ENCODE measurements around the gene THRB.

THRB gene

DNA sequence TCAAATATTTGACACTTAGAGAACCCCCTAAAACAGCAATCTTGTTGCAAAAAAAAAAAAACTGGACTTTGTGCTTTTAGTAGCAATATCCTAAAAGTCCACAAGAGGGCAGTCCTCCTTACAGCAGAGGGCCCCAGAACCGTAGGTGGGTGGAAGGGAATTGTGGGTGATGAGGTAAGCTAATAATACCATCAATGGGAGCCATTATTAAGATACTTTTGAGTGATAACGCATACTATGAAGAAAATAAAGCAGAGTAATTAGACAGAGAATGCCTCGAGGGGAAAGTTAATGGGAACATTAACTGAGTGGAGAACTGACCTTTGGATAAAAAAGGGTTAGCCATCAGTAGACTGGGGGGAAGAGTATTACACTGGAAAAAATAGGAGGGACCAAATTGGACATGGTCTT lies 229.9 kb downstream of the THRB start:
- no peak for DNase-seq (ENCODE audit: low read depth)

DNA sequence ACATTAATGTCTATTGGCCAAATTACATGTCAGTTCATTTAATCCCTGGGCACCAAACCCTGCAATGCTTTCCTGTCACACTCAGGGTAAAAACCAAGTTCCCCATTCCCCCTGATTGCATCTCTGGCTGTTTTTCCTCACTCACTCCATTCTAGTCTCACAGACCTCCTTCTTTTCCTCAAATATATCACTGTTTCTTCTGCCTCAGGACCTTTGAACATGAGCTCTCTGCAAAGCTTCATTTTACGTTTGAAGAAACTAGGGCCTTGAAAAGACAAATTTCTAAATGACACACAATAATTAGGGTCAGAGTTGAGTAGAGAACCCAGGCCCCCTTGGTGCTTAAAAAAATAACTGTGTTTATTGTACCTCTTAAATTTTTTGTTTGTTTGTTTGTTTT lies 230.6 kb downstream of the THRB start:
- no peak for DNase-seq (ENCODE audit: low read depth)

DNA sequence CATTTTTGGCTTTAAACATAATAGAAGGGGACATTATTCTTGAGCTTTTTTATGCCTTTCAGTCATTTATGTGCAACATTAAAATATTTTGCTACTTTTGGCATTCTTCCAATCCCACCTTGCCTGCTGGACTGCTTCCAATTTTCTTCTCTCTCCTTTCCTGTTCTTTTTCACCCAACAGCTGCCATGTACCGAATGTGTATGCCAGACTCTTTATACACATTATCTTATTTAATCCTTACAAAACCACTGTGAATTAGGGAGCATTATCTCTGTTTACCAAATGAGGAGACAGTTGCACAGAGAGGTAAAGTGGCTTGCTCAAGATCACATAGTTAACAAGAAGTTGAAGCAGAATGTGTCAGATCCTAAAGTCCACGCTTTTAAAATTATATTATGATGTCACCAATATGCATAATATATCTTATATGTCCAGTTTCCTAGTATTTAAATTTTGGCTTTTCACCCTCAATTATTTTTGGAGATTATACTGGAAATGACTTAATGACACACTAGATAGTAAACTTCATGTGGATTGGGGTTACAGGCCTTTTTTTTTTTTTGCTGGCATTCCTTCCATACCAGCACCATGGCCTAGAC lies 231.5 kb downstream of the THRB start:
- no peak for DNase-seq (ENCODE audit: low read depth)

DNA sequence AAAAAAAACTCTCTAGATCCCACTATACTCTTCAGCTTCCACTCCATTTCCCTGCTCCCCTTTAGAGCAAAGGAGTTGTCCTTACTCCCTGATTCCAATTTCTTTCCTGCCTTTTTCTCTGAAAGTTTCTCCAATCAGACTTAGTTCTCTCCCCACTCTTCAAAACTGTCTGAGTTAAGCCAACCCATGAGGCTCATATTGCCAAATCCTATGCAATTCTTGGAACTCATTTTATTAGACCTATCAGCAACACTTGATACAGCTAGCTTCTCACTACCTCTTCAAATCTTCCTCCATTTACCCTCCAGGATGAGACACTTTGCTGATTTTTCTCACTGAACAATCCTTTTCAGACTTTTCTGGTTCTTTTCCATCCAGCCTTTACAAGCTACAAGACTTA lies 233.1 kb downstream of the THRB start:
- no peak for DNase-seq (ENCODE audit: low read depth)

DNA sequence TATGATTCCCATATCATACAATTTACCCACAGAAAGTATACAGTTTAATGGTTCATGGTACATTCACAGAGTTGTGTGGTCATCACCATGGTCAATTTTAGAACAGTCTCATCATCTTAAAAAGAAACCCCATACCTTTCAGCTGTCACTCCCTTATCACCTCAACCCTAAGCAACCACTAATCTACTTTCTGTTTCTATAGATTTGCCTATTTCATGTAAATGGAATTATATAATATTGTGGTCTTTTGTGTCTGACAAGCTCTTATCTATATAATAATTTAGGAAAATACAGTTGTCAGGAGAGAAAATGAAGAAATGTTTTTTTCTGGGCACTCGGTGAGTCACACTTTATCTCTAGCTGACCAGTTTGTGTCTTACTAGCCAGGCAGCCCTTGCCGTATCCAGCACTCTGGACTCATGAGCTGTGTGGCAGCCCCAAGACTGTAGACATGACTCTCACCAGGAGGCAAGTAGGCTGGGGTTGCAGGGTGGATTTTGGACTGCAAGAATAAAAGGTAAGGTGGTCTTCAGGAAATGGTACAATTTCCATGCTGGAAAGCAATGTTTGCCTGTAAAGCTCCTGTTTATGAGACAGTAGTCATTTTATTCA lies 234.6 kb downstream of the THRB start:
- no peak for DNase-seq (ENCODE audit: low read depth)

DNA sequence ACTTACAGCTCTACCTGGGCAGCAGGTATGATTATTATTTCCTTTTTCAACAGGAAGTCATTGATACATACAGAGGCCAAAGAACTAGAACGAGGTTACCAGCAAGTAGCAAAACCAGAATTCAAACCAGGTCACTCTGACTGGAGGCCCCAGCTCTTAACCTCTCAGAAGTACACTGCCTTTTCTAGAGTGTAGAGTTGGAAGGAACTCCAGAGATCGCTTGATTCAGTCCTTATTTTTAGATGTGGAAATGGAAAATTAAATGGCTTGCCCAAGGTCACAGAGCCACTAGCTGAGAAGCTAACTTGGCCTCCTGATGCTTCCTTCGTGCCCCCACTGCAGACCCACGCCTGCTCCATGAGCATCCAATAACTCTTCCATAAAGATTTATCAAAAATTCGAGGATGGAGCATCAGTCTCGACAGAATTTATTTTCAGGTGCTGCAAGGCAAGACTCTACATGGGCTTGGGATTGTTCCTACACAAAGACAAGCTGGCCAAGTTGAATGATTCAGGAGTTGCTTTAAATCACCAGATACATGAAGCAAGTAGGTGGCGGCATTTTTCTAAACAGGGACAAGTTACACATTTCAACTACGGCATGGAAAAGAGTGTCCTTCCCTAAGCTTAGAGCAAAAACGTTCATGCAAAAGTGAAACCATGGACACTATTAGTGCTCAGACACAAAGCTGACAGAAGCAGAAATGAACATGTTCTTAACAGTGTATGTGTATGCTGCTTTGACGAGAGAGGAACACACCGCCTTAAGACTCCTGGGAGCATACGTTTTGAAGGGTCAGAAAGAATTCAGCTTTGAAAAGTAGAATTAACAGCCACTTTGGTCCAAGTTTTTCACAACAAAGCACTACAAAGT lies 235.7 kb downstream of the THRB start:
- no peak for DNase-seq (ENCODE audit: low read depth)

DNA sequence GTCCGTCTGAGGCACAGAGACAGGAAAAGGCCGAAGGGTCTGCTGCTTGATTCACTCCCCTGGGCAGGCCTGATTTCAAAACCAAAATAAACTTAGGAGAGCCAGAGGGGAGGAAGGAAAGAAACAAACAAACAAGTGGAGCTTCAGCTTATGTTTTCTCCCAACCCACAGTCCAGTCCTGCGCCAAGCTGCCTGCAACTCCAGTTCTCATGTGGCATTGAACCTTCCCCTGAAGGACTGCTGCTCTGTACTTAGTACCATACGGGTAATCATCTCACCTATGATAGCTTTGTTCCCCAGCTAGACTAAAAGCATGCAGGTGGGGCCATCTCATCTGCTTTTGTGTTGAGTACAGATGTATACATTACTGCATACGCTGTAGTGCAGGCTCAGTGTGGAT lies 236.4 kb downstream of the THRB start:
- no peak for DNase-seq (ENCODE audit: low read depth)

DNA sequence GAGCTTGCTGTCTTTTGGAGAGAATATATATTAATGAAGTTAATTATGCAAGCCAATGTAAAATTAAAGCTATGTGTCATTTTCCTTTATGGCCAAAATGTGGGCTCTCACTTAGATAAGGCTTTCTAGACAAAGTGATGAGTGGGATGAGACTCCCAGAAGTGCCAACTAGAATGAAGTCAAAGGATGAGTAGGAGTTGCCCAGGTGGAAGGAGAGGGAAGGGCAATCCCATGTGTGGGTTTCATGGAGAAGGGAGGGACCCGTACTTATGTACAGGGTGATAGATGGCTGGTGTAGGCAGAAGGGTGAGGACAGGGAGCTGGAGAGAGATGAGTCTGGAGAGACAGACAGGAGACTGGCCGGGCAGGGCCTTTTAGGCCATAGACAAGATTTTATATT lies 239.2 kb downstream of the THRB start:
- DNase-seq (ENCODE audit: low read depth), result no peak

DNA sequence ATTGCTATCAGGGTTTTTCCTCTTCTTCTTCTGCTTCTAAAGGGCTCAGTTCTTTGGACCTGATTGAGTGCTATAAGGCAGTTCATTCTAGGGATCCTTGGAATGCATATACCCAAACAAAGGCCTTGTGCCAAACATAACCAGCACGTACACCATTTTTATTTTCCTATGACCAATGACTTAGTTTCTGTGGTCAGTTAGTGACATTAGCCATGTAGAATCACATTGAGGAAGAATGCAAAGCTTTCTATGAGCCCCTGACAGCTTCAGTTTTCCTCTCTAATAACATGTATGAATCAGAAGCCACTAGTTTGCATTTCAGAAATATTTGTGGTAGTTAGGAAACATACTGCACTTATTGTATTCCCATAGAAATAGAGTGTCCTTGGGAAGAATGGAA lies 240.0 kb downstream of the THRB start:
- peak; percentile 93 for DNase-seq (ENCODE audit: low read depth)

DNA sequence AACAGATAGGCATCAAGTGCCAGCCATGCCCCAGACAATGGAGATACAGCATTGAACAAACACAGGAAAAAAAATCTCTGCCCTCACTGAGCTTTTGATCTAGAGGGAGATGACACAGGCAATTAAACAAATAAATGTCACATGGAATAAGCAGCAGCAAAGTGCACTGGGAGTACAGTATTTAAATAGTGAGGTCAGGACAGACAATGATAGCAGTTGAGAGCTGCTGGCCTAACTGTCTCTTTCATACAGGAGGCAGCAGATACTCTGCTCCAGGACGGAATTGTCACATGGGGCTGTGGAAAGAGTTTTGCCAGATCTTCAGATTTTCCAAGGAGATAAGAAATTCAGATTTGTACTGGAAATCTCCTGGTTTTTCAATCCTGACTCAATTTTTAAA lies 241.3 kb downstream of the THRB start:
- no peak for DNase-seq (ENCODE audit: low read depth)

DNA sequence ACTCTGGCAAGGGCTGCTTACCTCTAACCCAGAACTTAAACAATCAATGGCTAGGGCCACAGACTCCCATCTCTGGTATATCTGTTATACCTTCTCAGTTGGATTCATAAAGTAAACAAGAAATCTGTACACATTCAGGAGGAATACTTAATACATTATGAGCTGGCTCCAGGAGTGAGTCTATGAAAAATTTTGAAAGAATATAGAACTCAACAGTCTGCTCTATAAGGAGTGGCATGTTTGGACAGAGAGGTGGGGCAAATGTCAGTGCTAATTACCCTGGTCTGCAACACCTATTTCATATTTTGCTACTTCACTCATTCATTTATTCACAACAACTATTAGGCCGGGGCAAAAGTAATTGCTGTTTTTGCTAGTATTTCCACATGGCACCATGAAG lies 245.1 kb downstream of the THRB start:
- no peak for DNase-seq (ENCODE audit: low read depth)

DNA sequence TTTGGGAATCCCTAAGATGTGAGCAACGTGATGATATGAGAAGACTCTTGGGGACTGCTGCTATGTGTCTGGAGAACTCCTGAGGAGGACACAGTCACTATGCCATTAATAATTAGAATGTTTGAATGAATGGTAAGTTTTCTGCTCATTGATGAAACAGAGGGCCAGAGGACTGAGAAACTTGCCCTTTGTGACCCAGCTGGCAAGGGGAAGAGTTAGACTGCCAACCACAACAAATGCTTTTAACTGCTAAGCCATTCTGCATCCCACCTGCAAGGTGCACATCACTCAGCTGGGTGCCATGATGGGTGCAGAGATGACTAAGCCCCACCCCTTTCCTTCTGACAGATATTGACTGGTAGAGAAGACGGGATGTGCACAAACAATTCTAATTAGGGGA lies 249.6 kb downstream of the THRB start:
- DNase-seq (ENCODE audit: low read depth), result no peak

DNA sequence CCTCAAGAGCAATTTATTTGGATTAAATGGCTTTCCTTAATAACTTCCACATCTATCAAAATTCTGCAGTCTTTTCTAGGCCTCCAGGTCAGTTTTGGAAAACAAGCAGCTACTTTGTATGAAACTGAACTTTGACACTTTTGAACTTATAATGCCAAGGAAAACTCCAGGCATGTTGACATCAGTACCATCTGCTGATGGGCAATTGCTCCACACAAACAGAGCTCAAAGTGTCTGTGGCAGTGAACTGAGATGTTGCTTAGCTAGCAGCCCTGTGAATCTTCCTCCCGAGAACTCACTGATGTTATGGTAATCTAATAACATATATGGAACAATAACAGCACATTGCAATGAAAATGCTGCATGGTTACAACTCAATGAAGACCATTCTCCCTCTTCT lies 250.2 kb downstream of the THRB start:
- no peak for DNase-seq (ENCODE audit: low read depth)

DNA sequence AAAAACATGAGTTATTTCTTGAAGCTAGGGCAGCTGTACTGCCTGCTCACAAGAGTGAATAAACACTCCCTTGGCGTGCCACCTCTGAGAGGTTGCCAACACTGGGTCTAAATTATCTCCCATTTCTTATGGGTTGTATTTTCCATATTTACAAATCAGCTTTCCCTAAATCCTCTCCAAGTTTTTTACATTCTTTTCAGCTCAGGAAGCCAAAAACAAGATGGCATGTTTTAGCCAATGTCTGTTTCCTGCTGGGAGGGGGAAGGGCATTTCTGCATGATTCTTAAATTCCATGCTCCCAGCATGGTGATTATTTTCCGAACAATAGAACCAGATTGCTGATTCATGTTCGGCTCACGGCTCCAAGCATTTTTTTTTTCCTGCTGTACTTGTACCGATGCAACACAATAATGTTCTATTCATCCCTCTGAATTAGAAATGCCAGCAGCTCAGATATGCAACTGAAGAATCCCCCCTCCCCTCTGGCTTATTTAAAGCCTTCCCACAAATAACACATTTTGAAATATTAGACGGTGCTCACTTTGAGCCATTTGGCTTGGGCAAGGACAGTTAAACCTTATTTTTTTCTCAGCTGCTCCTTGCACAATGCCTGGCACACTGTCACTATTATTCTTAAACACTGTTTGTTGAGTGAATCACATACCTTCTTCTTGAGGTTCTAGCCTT lies 252.5 kb downstream of the THRB start:
- DNase-seq (ENCODE audit: low read depth), result peak; percentile 80

DNA sequence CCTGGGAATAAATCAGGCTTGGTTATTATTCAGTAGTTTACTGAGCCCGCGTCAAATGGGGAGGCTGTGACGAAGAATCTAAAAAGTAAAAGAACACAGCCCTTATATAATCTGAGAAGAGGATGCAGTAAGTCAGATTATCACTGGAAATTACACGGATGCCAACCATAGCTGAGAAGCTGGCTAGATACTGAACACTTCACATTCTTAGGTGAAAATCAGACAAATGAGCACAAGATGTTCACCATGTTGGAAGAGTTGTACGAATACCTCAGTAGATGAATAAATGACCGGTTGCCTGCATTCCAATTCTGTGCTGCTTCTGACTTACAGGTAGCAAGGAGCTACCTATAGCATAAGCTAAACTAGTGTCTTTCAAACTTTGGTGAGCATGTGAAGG lies 254.3 kb downstream of the THRB start:
- no peak for DNase-seq (ENCODE audit: low read depth)

DNA sequence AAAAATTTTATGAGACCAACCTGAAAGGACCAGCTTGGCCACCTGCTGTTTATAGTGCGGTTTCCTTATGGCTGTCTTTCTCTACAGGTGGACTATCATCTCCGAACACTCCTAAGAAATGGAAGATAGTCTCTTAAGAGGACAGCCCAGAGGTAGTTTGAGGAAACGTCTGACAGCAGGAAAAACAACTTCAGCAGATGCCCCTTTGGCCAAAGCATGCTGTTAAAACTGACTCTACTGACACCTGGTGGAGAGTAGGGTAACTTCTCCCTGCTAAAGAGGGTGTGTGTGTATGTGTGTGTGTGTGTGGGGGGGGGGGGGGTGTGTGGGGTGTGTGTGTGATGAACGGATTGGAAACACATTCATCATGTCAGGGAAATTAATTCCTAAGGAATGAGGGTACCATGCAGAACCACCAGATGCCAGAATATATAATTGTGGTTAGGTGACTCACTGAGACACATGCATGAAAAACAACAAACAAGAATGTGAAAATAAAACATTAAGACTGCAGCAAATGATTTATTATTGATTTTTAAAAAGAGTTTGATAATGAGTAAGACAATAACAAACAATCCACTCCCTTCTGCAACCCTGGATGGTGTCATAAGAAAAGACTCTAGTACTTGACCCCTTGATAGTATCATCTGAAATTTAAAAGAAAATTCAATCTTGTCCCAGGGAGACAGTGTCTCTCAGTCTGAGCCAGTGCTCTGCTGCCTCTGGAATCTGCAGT lies 256.5 kb downstream of the THRB start:
- DNase-seq (ENCODE audit: low read depth), result peak; percentile 93

DNA sequence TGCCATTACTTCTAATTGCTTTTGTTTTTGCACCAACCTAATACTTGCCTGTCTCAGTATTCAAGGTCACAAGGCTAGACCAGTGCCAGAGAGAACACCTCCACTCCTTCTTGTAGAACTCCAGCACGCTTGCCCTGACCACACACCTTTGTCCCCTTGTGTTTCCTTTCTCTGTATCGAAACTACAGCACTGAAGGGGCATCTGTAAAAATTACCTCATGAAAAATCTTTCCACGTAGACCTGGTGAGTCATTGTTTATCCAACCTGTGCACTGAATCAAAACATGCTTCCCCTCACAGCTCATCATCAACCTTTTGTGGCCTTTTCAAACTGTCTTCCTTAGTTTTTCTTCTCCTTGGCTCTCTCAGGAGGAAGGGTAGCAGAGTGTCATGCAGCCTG lies 259.5 kb downstream of the THRB start:
- DNase-seq (ENCODE audit: low read depth), result no peak

DNA sequence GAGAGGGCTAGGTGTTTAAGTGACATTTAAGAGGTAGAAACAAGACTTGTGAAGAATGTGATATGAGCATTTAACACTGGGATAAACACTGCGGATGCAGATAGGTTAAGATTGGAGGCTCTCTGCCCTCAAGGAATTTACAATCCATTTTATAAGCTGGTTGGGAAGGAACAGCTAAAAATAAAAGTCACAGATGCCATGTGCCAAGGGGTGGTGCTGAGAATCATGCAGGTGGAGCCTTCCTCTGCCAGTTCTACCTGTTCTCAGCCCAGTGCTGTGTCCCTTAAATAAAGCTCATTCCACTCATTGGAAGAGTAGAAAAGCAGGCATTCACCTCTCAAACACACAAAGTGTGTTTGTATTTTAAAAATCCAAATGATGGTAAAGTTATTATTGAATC lies 261.9 kb downstream of the THRB start:
- no peak for DNase-seq (ENCODE audit: low read depth)

DNA sequence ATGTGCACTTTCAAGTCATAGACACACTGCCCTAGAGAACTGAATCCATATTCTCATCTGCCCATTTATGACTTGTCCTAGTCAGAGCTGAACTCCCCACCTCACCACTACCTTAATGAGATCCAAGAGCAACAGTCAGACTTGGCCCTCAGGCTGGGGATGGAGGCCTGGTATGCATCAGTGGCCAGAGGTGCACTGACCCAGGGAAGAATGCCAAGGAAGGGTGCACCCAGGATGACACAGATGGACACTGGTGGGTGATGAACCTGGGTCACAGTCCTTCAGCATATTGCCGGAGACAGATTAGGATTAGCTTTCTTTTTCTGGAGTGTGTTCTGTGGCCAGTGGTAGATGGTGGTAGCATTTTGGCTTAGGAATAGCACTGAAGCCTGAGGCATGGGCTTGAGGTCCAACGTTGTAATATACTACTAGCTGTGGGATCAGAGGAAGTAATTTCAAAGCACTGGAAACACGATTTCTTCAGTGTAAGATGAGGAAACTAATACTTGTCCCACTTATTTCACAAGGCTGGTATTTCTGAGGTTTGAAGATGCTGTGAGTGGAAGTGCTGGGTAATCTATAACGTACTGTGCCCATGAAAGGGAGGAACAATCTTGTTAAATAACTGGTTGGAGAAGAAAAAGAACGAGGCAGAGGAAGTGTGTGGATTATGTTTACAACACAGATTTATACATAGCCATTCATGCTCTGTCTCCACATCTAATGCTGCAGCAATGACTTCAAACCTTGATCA lies 265.0 kb downstream of the THRB start:
- no peak for DNase-seq (ENCODE audit: low read depth)

DNA sequence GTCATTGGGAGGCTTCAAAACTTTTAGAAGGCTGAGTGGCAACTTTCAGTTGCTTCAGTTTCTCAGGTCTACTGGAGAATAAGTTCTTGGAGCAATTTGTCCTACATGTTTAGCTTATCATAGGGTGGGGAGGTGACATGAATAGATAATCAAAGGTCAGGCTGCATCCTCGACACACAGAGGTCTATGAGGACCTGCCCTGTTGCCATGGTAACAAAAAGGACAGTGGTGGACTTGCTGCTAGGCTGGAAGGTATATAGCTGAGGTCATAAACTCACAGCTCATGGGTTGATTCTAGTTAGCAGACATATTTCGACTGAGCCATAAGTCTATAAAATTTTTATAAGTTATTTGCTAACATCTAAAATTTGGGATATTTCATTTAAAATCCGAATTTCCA lies 267.0 kb downstream of the THRB start:
- DNase-seq (ENCODE audit: low read depth), result no peak

DNA sequence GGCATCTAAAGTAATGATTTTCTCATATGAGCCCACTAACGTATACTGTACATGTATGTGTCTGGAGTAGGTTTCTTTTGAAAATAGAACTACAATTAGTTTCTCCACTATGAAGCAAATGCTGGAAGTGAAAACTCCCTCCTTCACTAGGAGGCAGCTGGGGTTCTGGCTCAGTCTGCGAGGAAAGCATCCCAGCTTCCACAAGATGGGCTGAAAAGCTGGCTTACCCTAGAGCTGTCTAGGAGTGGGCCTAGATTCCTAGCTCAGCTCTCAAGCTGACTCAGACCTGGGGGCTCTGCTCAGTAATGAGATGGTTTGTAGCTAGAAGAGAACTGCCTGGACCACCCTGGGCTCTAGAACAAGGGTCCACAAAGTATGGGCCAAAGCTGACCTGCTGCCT lies 268.3 kb downstream of the THRB start:
- no peak for DNase-seq (ENCODE audit: low read depth)

Measured in HS-27A (cell line).